Measurements from ENCODE around the gene BCAS3. TPM values are rescaled to one million over a fixed set of nuclear protein-coding genes. Genes with fewer than 3 reads are reported as not detected.

The BCAS3 gene
- total and polyA plus RNA-seq, 4 donors, result 11.6 to 47.6 (median 27.4) TPM

GRCh38 chr17:61280851-61281250 lies 603.2 kb downstream of the BCAS3 start:
- peaks cover 0 to 7% of the 10 kb centered on the region in 2 donors for H3K4me1 ChIP-seq (ENCODE audit: control insufficient read depth in 1 of 2, insufficient read depth in 2 of 2, low read length in 2 of 2)
- H3K36me3 ChIP-seq (ENCODE audit: control insufficient read depth in 1 of 2, insufficient read depth in 2 of 2, low read length in 1 of 2), result no peaks in the 10 kb centered on the region
- H3K27ac ChIP-seq (ENCODE audit: low read depth in 1 of 2, low read length in 2 of 2), result no peak overlapping the region
- intact Hi-C loops (cut with DNase I), result no loop called here
- DNase-seq, result no peak
- no peaks in the 10 kb centered on the region for H3K27me3 ChIP-seq (ENCODE audit: control insufficient read depth in 1 of 2, insufficient read depth in 2 of 2, low read length in 1 of 2)
- H3K9me3 ChIP-seq (ENCODE audit: control insufficient read depth, low read length), result no peaks in the 10 kb centered on the region
- WGBS, 2 donors, result 96 to 97% methylated on average over 3 of the region's 3 CpGs
- no peak for ATAC-seq (ENCODE audit: low FRiP score)
- H3K4me3 ChIP-seq (ENCODE audit: low read length in 2 of 2), result no peak overlapping the region

GRCh38 chr17:61282377-61282776 lies 604.7 kb downstream of the BCAS3 start:
- Histone ChIP-seq H3K36me3 (ENCODE audit: control insufficient read depth in 1 of 2, insufficient read depth in 2 of 2, low read length in 1 of 2) (no peaks in the 10 kb centered on the region), H3K4me3 (ENCODE audit: low read length in 2 of 2) (no peak overlapping the region), H3K27me3 (ENCODE audit: control insufficient read depth in 1 of 2, insufficient read depth in 2 of 2, low read length in 1 of 2) (no peaks in the 10 kb centered on the region), H3K27ac (ENCODE audit: low read depth in 1 of 2, low read length in 2 of 2) (no peak overlapping the region), H3K9me3 (ENCODE audit: control insufficient read depth, low read length) (no peaks in the 10 kb centered on the region), H3K4me1 (ENCODE audit: control insufficient read depth in 1 of 2, insufficient read depth in 2 of 2, low read length in 2 of 2) (peaks cover 0 to 7% of the 10 kb centered on the region in 2 donors)
- intact Hi-C loops (cut with DNase I), result no loop called here
- WGBS, 2 donors, result 75 to 82% methylated on average over 3 of the region's 3 CpGs
- ATAC-seq (ENCODE audit: low FRiP score) (no peak), DNase-seq (no peak)

GRCh38 chr17:61283043-61283442 lies 605.4 kb downstream of the BCAS3 start:
- H3K27me3 ChIP-seq (ENCODE audit: control insufficient read depth in 1 of 2, insufficient read depth in 2 of 2, low read length in 1 of 2), result no peaks in the 10 kb centered on the region
- H3K4me3 ChIP-seq (ENCODE audit: low read length in 2 of 2), result no peak overlapping the region
- ATAC-seq (ENCODE audit: low FRiP score), result no peak
- peaks cover 0 to 7% of the 10 kb centered on the region in 2 donors for H3K4me1 ChIP-seq (ENCODE audit: control insufficient read depth in 1 of 2, insufficient read depth in 2 of 2, low read length in 2 of 2)
- DNase-seq, result no peak
- H3K9me3 ChIP-seq (ENCODE audit: control insufficient read depth, low read length), result no peaks in the 10 kb centered on the region
- 95% methylated on average over 6 of the region's 6 CpGs for WGBS, 2 donors
- H3K36me3 ChIP-seq (ENCODE audit: control insufficient read depth in 1 of 2, insufficient read depth in 2 of 2, low read length in 1 of 2), result no peaks in the 10 kb centered on the region
- intact Hi-C loops (cut with DNase I), result no loop called here
- no peak overlapping the region for H3K27ac ChIP-seq (ENCODE audit: low read depth in 1 of 2, low read length in 2 of 2)

GRCh38 chr17:61284174-61284573 lies 606.5 kb downstream of the BCAS3 start:
- no peak overlapping the region for H3K27ac ChIP-seq (ENCODE audit: low read depth in 1 of 2, low read length in 2 of 2)
- no peaks in the 10 kb centered on the region for H3K36me3 ChIP-seq (ENCODE audit: control insufficient read depth in 1 of 2, insufficient read depth in 2 of 2, low read length in 1 of 2)
- ATAC-seq (ENCODE audit: low FRiP score) (no peak), DNase-seq (no peak)
- intact Hi-C loops (cut with DNase I), result no loop called here
- H3K27me3 ChIP-seq (ENCODE audit: control insufficient read depth in 1 of 2, insufficient read depth in 2 of 2, low read length in 1 of 2), result no peaks in the 10 kb centered on the region
- H3K9me3 ChIP-seq (ENCODE audit: control insufficient read depth, low read length), result no peaks in the 10 kb centered on the region
- 95 to 98% methylated on average over 10 of the region's 10 CpGs for WGBS, 2 donors
- H3K4me3 ChIP-seq (ENCODE audit: low read length in 2 of 2), result no peak overlapping the region
- peaks cover 0 to 7% of the 10 kb centered on the region in 2 donors for H3K4me1 ChIP-seq (ENCODE audit: control insufficient read depth in 1 of 2, insufficient read depth in 2 of 2, low read length in 2 of 2)

GRCh38 chr17:61284746-61285145 lies 607.1 kb downstream of the BCAS3 start:
- Histone ChIP-seq H3K27me3 (ENCODE audit: control insufficient read depth in 1 of 2, insufficient read depth in 2 of 2, low read length in 1 of 2) (no peaks in the 10 kb centered on the region), H3K9me3 (ENCODE audit: control insufficient read depth, low read length) (no peaks in the 10 kb centered on the region), H3K36me3 (ENCODE audit: control insufficient read depth in 1 of 2, insufficient read depth in 2 of 2, low read length in 1 of 2) (no peaks in the 10 kb centered on the region), H3K27ac (ENCODE audit: low read depth in 1 of 2, low read length in 2 of 2) (no peak overlapping the region), H3K4me3 (ENCODE audit: low read length in 2 of 2) (no peak overlapping the region), H3K4me1 (ENCODE audit: control insufficient read depth in 1 of 2, insufficient read depth in 2 of 2, low read length in 2 of 2) (peaks cover 0 to 2% of the 10 kb centered on the region in 2 donors)
- WGBS, 2 donors, result 89 to 97% methylated on average over 1 of the region's 1 CpG
- ATAC-seq (ENCODE audit: low FRiP score) (no peak), DNase-seq (no peak)
- intact Hi-C loops (cut with DNase I), result no loop called here

- H3K4me1 ChIP-seq (ENCODE audit: control insufficient read depth in 1 of 2, insufficient read depth in 2 of 2, low read length in 2 of 2), result no peaks in the 10 kb centered on the region
- no peaks in the 10 kb centered on the region for H3K27me3 ChIP-seq (ENCODE audit: control insufficient read depth in 1 of 2, insufficient read depth in 2 of 2, low read length in 1 of 2)
- intact Hi-C loops (cut with DNase I), result no loop called here
- H3K27ac ChIP-seq (ENCODE audit: low read depth in 1 of 2, low read length in 2 of 2), result no peak overlapping the region
- H3K4me3 ChIP-seq (ENCODE audit: low read length in 2 of 2), result no peak overlapping the region
- no peaks in the 10 kb centered on the region for H3K9me3 ChIP-seq (ENCODE audit: control insufficient read depth, low read length)
- no peak for ATAC-seq (ENCODE audit: low FRiP score)
- no peak for DNase-seq
- H3K36me3 ChIP-seq (ENCODE audit: control insufficient read depth in 1 of 2, insufficient read depth in 2 of 2, low read length in 1 of 2), result no peaks in the 10 kb centered on the region
- 61 to 71% methylated on average over 11 of the region's 11 CpGs for WGBS, 2 donors
These were observed 608.1 kb downstream of the BCAS3 start for GRCh38 chr17:61285526-61286320.

GRCh38 chr17:61286449-61286848 lies 608.8 kb downstream of the BCAS3 start:
- ATAC-seq (ENCODE audit: low FRiP score) (no peak), DNase-seq (no peak)
- H3K4me3 ChIP-seq (ENCODE audit: low read length in 2 of 2), result no peak overlapping the region
- no peaks in the 10 kb centered on the region for H3K27me3 ChIP-seq (ENCODE audit: control insufficient read depth in 1 of 2, insufficient read depth in 2 of 2, low read length in 1 of 2)
- no peaks in the 10 kb centered on the region for H3K36me3 ChIP-seq (ENCODE audit: control insufficient read depth in 1 of 2, insufficient read depth in 2 of 2, low read length in 1 of 2)
- no peaks in the 10 kb centered on the region for H3K9me3 ChIP-seq (ENCODE audit: control insufficient read depth, low read length)
- no peak overlapping the region for H3K27ac ChIP-seq (ENCODE audit: low read depth in 1 of 2, low read length in 2 of 2)
- no peaks in the 10 kb centered on the region for H3K4me1 ChIP-seq (ENCODE audit: control insufficient read depth in 1 of 2, insufficient read depth in 2 of 2, low read length in 2 of 2)
- intact Hi-C loops (cut with DNase I), result no loop called here
- 42 to 55% methylated on average over 9 of the region's 9 CpGs for WGBS, 2 donors

GRCh38 chr17:61289408-61290385 lies 612.0 kb downstream of the BCAS3 start:
- H3K27me3 ChIP-seq (ENCODE audit: control insufficient read depth in 1 of 2, insufficient read depth in 2 of 2, low read length in 1 of 2), result no peaks in the 10 kb centered on the region
- DNase-seq, result no peak
- ATAC-seq (ENCODE audit: low FRiP score), result no peak
- H3K9me3 ChIP-seq (ENCODE audit: control insufficient read depth, low read length), result no peaks in the 10 kb centered on the region
- peaks cover 0 to under 1% of the 10 kb centered on the region in 2 donors for H3K4me1 ChIP-seq (ENCODE audit: control insufficient read depth in 1 of 2, insufficient read depth in 2 of 2, low read length in 2 of 2)
- no peaks in the 10 kb centered on the region for H3K36me3 ChIP-seq (ENCODE audit: control insufficient read depth in 1 of 2, insufficient read depth in 2 of 2, low read length in 1 of 2)
- 46 to 49% methylated on average over 10 of the region's 10 CpGs for WGBS, 2 donors
- intact Hi-C loops (cut with DNase I), result no loop called here
- no peak overlapping the region for H3K4me3 ChIP-seq (ENCODE audit: low read length in 2 of 2)
- H3K27ac ChIP-seq (ENCODE audit: low read depth in 1 of 2, low read length in 2 of 2), result no peak overlapping the region
